ENCODE data around the gene ZMAT5.

ZMAT5 gene

GRCh38 chr22:29683536-29683935 is 83.3 kb downstream of the ZMAT5 start:
- Histone ChIP-seq H3K4me3 (ENCODE audit: severe bottlenecking) (no peak overlapping the region), H3K27me3 (ENCODE audit: insufficient read depth, poor library complexity, severe bottlenecking) (no peaks in the 10 kb centered on the region), H3K9me3 (ENCODE audit: severe bottlenecking) (no peaks in the 10 kb centered on the region), H3K36me3 (ENCODE audit: low read depth) (peaks cover 65% of the 10 kb centered on the region), H3K27ac (ENCODE audit: poor library complexity, severe bottlenecking) (no peak overlapping the region), H3K4me1 (ENCODE audit: insufficient read depth, poor library complexity, severe bottlenecking) (no peaks in the 10 kb centered on the region)
- TF ChIP-seq, protein P1, sequence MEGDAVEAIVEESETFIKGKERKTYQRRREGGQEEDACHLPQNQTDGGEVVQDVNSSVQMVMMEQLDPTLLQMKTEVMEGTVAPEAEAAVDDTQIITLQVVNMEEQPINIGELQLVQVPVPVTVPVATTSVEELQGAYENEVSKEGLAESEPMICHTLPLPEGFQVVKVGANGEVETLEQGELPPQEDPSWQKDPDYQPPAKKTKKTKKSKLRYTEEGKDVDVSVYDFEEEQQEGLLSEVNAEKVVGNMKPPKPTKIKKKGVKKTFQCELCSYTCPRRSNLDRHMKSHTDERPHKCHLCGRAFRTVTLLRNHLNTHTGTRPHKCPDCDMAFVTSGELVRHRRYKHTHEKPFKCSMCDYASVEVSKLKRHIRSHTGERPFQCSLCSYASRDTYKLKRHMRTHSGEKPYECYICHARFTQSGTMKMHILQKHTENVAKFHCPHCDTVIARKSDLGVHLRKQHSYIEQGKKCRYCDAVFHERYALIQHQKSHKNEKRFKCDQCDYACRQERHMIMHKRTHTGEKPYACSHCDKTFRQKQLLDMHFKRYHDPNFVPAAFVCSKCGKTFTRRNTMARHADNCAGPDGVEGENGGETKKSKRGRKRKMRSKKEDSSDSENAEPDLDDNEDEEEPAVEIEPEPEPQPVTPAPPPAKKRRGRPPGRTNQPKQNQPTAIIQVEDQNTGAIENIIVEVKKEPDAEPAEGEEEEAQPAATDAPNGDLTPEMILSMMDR (IDR thresholded peaks at IDR 0.05; ENCODE audit: poor library complexity, severe bottlenecking): no peak
- no peak for DNase-seq (ENCODE audit: low spot score)
- no peak for ATAC-seq (ENCODE audit: low read depth)
